Tibial nerve (tissue), 3 donors: Measurements from ENCODE around the gene WBP11.

Experiments
- POLR2A ChIP-seq, 2 donors: fragments of 450-650 bp; IDR thresholded peaks; one replicate each; pipeline ENCODE4 v1.6.1; 2017; ENCODE audit warnings: antibody characterized with exemption in 2 of 2, mild to moderate bottlenecking in 2 of 2, moderate library complexity in 2 of 2
- TF ChIP-seq, protein P1 (sequence below), 5 experiments: fragments of 200-600 bp in 3 of 5; fragments of 450-650 bp in 2 of 5; sonication (generic) in 3 of 5; IDR thresholded peaks; one replicate each; pipeline ENCODE4 v1.5.1; 2016 to 2019; ENCODE audit warnings: antibody characterized with exemption in 5 of 5, mild to moderate bottlenecking in 3 of 5, moderate library complexity in 2 of 5

DNA sequence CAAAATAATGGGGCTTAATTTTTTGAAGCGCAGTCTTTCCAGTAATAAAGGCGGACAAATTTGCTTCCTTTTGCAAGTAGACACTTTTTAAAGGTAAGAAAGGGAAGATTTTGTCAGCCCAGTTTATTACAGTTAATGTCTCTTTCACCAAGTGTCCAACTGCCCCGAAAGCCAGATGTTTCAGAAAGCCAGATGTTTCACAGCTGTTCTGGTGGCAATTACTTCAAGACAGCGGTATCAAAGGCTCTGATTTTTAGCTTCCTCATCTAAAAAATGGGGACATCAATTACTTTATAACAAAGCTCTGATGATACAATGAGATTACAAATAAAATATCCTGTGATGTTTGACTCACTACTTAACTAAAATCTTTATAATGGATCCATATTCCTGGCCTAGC, 1.0 kb downstream of the WBP11 start:
- TF ChIP-seq, protein P1, sequence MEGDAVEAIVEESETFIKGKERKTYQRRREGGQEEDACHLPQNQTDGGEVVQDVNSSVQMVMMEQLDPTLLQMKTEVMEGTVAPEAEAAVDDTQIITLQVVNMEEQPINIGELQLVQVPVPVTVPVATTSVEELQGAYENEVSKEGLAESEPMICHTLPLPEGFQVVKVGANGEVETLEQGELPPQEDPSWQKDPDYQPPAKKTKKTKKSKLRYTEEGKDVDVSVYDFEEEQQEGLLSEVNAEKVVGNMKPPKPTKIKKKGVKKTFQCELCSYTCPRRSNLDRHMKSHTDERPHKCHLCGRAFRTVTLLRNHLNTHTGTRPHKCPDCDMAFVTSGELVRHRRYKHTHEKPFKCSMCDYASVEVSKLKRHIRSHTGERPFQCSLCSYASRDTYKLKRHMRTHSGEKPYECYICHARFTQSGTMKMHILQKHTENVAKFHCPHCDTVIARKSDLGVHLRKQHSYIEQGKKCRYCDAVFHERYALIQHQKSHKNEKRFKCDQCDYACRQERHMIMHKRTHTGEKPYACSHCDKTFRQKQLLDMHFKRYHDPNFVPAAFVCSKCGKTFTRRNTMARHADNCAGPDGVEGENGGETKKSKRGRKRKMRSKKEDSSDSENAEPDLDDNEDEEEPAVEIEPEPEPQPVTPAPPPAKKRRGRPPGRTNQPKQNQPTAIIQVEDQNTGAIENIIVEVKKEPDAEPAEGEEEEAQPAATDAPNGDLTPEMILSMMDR (IDR thresholded peaks at IDR 0.05) = no peak
- TF ChIP-seq POLR2A (IDR thresholded peaks at IDR 0.05) = no peak
